PFSK-1 (cell line): Measurements from ENCODE around the gene RNF157.
A peak's percentile ranks its signal among the peaks of the same experiment; 100 is the strongest.

Experiments
- FOXP2 ChIP-seq: optimal IDR thresholded peaks from 2 replicates; pipeline ENCODE3; 2011; ENCODE audit warnings: borderline replicate concordance, control low read depth, inconsistent platforms; ENCODE audit not compliant: insufficient read depth; ENCODE audit errors: extremely low read length, extremely low read depth
- POLR2AphosphoS5 ChIP-seq: IDR thresholded peaks from 2 replicates; pipeline ENCODE4 v1.6.1; 2012; ENCODE audit warnings: low read depth, mild to moderate bottlenecking, control low read depth, low read length, moderate library complexity
- REST ChIP-seq, 2 experiments: IDR thresholded peaks; 2 replicates each; pipeline versions ENCODE4 v1.6.1 to v1.8.0; 2011 to 2012; ENCODE audit warnings: low read depth in 2 of 2, low read length in 2 of 2, control low read depth in 1 of 2, inconsistent platforms in 1 of 2, mild to moderate bottlenecking in 1 of 2, moderate library complexity in 1 of 2; ENCODE audit not compliant: insufficient read depth in 1 of 2
- SIN3A ChIP-seq: IDR thresholded peaks from 2 replicates; pipeline ENCODE4 v1.6.1; 2012; ENCODE audit warnings: mild to moderate bottlenecking, low read length, moderate library complexity, borderline replicate concordance; ENCODE audit not compliant: insufficient read depth
- TAF1 ChIP-seq: IDR thresholded peaks from 2 replicates; pipeline ENCODE4 v1.6.1; 2012; ENCODE audit warnings: low read length, control low read depth, borderline replicate concordance; ENCODE audit not compliant: insufficient read depth

The RNF157 gene

GRCh38 chr17:76253841-76254240 is 13.5 kb upstream of the RNF157 start:
- no peak for TF ChIP-seq TAF1
- no peak for TF ChIP-seq FOXP2
- TF ChIP-seq REST (IDR thresholded peaks at IDR 0.05; ENCODE audit: insufficient read depth in 1 of 2, low read depth in 2 of 2, low read length in 2 of 2): no peak
- TF ChIP-seq POLR2AphosphoS5: no peak
- no peak for TF ChIP-seq SIN3A

- peak; percentile 98 for TF ChIP-seq FOXP2
- no peak for TF ChIP-seq REST (IDR thresholded peaks at IDR 0.05; ENCODE audit: insufficient read depth in 1 of 2, low read depth in 2 of 2, low read length in 2 of 2)
- no peak; the same call in 1 of the 2 replicates for TF ChIP-seq SIN3A
- no peak for TF ChIP-seq TAF1
- TF ChIP-seq POLR2AphosphoS5: no peak
Measured at GRCh38 chr17:76252040-76252954, 12.0 kb upstream of the RNF157 start.

GRCh38 chr17:76251478-76252039 is 11.3 kb upstream of the RNF157 start:
- TF ChIP-seq POLR2AphosphoS5 (no peak), SIN3A (no peak), FOXP2 (no peak), REST (IDR thresholded peaks at IDR 0.05; ENCODE audit: insufficient read depth in 1 of 2, low read depth in 2 of 2, low read length in 2 of 2) (no peak), TAF1 (no peak)

- TF ChIP-seq TAF1: no peak
- no peak for TF ChIP-seq REST (IDR thresholded peaks at IDR 0.05; ENCODE audit: insufficient read depth in 1 of 2, low read depth in 2 of 2, low read length in 2 of 2)
- no peak for TF ChIP-seq SIN3A
- TF ChIP-seq FOXP2: no peak
- no peak for TF ChIP-seq POLR2AphosphoS5
Measured at GRCh38 chr17:76250141-76250540, 9.8 kb upstream of the RNF157 start.
